Bladder microvascular endothelial cell (primary cell): ENCODE measurements around the gene MBIP. TPM values are rescaled to one million over a fixed set of nuclear protein-coding genes. Genes with fewer than 3 reads are reported as not detected.

Experiments used
- total RNA-seq: library from RNA; depleted of rRNA; stranded (reverse); fragments of >200 nt; gene quantifications from 2 replicates; pipeline ENCODE4 v1.2.3, GENCODE V29; 2014

Gene MBIP
- 5.0 and 16.9 TPM in 2 replicates for total RNA-seq

GRCh38 chr14:36320200-36320896, at the start of gene MBIP:
TSS of gene MBIP (minus strand) at chr14:36320637. CDS start at chr14:36320588, 49 bp downstream.

Other genes starting within 250 kb of the MBIP start
- not detected in 2 replicates for gene PTCSC3, start 143.9 kb downstream of the MBIP start, total RNA-seq
- gene NKX2-1, start 199.6 kb upstream of the MBIP start, total RNA-seq, result not detected in 2 replicates